Progenitor cell of endocrine pancreas (in vitro differentiated cells): Measurements from ENCODE around the gene SLC6A8. TPM values are rescaled to one million over a fixed set of nuclear protein-coding genes. Genes with fewer than 3 reads are reported as not detected.

Source experiments
- DNase-seq: peaks from one replicate; pipeline ENCODE4 v3.0.0; 2021; ENCODE audit warnings: low spot score; ENCODE audit not compliant: unreplicated experiment
- H3K27ac Mint-ChIP-seq: 2 replicates; pipeline ENCODE4 v1.8.0; 2021; ENCODE audit warnings: mild to moderate bottlenecking, moderate library complexity, mixed read lengths
- H3K27me3 Mint-ChIP-seq: 2 replicates; pipeline ENCODE4 v1.8.0; 2021; ENCODE audit warnings: mixed read lengths
- H3K36me3 Mint-ChIP-seq: 2 replicates; pipeline ENCODE4 v1.8.0; 2022; ENCODE audit warnings: mixed read lengths; ENCODE audit not compliant: insufficient read depth
- H3K4me1 Mint-ChIP-seq: 2 replicates; pipeline ENCODE4 v1.8.0; 2021; ENCODE audit warnings: low read depth, mixed read lengths
- H3K4me3 Mint-ChIP-seq: 2 replicates; pipeline ENCODE4 v1.8.0; 2021; ENCODE audit warnings: low read depth, mild to moderate bottlenecking, moderate library complexity, mixed read lengths
- H3K9me3 Mint-ChIP-seq: 2 replicates; pipeline ENCODE4 v1.8.0; 2021; ENCODE audit warnings: low read depth, mixed read lengths
- total RNA-seq: library from RNA; stranded (reverse); gene quantifications from 2 replicates; pipeline ENCODE4 v1.2.1, GENCODE V29; 2021
- TF ChIP-seq, protein P1 (sequence below): fragments of 200-600 bp; sonication (generic); IDR thresholded peaks from one replicate; pipeline ENCODE4 v1.5.0; 2021; ENCODE audit warnings: antibody characterized with exemption, mild to moderate bottlenecking; ENCODE audit not compliant: unreplicated experiment

Gene SLC6A8
- total RNA-seq, 1 donor from 2014 or later, result 52.2 TPM

DNA sequence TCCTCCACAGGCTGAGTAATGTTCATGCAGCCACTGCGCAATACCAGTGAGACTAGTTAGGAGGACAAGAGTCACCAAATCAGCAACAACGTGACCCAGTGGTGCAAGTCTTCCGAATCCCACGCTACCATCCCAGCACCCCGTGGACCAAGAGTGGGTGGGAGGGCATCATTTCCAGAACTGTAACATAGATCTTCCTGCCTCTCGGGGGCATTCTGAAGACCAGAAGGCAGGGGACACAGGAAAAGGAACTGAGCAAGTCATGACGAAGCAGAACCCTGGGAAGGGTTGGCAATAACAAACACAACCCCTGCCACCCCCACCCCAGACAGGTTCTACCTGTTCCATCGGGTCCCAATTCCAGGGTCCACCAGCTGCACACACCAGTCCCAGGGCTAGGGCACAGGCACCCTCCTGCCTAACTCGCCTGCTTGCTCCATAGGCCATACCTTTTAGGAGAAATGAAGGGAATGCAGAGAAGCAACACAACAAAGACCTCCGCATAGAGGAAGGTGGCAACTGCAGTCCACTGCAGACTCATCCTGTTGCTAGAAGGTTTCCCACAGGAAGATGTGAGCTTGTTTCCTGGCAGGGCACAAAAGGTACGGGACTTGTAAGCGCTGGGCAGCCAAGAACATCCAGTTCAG, 35.1 kb downstream of the SLC6A8 start:
- H3K27me3 Mint-ChIP-seq, result no peaks in the 10 kb centered on the region
- peak overlapping the region; percentile 96 for H3K27ac Mint-ChIP-seq
- no peaks in the 10 kb centered on the region for H3K9me3 Mint-ChIP-seq
- DNase-seq, result no peak
- H3K4me3 Mint-ChIP-seq, result peak overlapping the region; percentile 80
- H3K36me3 Mint-ChIP-seq, result peaks cover 9% of the 10 kb centered on the region
- TF ChIP-seq, protein P1, sequence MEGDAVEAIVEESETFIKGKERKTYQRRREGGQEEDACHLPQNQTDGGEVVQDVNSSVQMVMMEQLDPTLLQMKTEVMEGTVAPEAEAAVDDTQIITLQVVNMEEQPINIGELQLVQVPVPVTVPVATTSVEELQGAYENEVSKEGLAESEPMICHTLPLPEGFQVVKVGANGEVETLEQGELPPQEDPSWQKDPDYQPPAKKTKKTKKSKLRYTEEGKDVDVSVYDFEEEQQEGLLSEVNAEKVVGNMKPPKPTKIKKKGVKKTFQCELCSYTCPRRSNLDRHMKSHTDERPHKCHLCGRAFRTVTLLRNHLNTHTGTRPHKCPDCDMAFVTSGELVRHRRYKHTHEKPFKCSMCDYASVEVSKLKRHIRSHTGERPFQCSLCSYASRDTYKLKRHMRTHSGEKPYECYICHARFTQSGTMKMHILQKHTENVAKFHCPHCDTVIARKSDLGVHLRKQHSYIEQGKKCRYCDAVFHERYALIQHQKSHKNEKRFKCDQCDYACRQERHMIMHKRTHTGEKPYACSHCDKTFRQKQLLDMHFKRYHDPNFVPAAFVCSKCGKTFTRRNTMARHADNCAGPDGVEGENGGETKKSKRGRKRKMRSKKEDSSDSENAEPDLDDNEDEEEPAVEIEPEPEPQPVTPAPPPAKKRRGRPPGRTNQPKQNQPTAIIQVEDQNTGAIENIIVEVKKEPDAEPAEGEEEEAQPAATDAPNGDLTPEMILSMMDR, result no peak
- peaks cover 16% of the 10 kb centered on the region for H3K4me1 Mint-ChIP-seq

DNA sequence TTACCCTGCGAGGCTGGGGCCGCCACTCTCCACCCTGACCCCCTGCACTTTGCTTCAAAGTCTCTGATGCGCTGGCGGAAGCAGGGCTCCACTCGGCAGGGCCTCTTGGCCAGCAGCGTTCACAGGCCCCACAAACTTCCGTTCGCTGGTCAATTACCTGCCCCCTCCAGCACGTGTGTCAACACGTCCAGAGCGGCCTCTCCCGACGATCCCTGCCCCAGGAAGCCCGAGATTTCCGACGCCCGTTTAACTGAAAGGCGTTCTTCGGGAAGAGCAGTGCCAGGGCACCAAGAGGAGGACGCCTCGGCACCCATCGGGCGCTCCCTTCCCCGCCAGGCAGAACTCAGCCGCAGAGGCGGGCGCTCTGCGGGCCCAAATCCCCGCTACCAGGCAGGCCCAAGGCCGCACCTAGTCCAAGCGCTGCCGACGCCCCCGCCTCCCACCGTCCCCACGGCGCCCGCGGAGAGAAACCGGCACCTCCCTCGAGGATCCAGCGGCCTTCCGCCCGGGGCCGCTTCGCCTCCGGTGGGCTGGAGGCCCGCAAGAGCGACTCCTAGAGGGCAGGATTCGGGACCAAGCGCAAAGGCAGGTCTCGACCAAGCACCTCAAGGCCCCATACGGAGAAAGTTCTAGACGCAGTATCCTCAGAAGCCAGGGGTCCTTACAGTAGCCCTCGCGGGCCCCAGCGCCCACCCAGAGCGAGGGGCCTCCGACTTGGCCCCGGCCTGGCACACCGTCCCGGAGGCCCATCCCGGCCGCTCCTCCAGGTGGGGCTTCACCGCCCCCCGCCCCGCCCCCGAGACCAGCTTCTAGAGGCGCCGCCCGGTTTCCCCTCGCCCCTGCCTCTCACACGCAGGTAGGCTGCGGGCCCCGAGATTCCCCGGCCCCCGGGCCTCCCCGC, 35.9 kb downstream of the SLC6A8 start:
- H3K27me3 Mint-ChIP-seq, result no peaks in the 10 kb centered on the region
- H3K4me3 Mint-ChIP-seq, result peak overlapping the region; percentile 80
- DNase-seq, result peak; percentile 24
- H3K36me3 Mint-ChIP-seq, result peaks cover 9% of the 10 kb centered on the region
- TF ChIP-seq, protein P1, result peak; percentile 45
- H3K27ac Mint-ChIP-seq, result peak overlapping the region; percentile 96
- H3K4me1 Mint-ChIP-seq, result peaks cover 16% of the 10 kb centered on the region
- H3K9me3 Mint-ChIP-seq, result no peaks in the 10 kb centered on the region

DNA sequence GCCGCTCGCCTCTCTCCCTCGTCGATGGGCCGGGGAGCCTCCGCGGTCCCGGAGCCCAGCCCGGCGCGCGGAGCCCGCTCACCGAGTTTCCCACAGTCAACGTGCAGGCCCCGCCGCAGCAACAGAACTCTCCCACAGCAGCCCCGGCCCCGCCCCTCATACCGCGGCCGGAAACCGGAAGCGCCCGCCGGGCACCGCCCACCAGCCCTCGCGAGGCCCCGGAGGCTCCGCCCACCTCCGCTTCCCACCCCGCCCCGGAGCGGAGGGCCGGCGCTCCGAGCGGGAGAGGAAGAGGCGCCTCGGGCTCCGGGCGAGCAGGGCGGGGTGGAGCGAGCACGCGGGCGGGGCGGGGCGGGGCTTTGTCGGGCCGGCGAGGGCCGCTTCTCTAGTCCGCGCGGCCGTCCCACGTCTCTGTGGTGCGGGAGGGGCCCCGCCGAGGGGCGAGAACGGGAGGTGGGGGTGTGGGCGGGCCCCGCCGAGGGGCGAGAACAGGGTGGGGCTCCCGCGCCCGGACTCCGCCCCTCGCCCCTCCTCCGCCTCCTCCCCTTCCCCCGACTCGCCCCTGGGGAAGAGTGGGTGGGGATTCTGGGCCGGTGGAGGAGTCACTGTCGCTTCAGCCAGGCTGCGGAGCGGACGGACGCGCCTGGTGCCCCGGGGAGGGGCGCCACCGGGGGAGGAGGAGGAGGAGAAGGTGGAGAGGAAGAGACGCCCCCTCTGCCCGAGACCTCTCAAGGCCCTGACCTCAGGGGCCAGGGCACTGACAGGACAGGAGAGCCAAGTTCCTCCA, 36.7 kb downstream of the SLC6A8 start, which contains the start of the genes ABCD1 and BCAP31:
Gene ABCD1 (plus strand): TSS at position 605 of the 787 bp plus-strand sequence. CDS start 411 bp downstream, outside the sequence.
Gene BCAP31 (minus strand): TSS at position 136 of the 787 bp plus-strand sequence. CDS start 1,143 bp downstream, outside the sequence.
- peak; percentile 76 for DNase-seq
- Mint-ChIP-seq H3K36me3 (peaks cover 7% of the 10 kb centered on the region), H3K9me3 (no peaks in the 10 kb centered on the region), H3K27ac (peak within 1 kb of the TSS; percentile 96), H3K4me3 (peak within 1 kb of the TSS; percentile 80), H3K27me3 (no peaks in the 10 kb centered on the region), H3K4me1 (peaks cover 16% of the 10 kb centered on the region)
- TF ChIP-seq, protein P1, result no peak

DNA sequence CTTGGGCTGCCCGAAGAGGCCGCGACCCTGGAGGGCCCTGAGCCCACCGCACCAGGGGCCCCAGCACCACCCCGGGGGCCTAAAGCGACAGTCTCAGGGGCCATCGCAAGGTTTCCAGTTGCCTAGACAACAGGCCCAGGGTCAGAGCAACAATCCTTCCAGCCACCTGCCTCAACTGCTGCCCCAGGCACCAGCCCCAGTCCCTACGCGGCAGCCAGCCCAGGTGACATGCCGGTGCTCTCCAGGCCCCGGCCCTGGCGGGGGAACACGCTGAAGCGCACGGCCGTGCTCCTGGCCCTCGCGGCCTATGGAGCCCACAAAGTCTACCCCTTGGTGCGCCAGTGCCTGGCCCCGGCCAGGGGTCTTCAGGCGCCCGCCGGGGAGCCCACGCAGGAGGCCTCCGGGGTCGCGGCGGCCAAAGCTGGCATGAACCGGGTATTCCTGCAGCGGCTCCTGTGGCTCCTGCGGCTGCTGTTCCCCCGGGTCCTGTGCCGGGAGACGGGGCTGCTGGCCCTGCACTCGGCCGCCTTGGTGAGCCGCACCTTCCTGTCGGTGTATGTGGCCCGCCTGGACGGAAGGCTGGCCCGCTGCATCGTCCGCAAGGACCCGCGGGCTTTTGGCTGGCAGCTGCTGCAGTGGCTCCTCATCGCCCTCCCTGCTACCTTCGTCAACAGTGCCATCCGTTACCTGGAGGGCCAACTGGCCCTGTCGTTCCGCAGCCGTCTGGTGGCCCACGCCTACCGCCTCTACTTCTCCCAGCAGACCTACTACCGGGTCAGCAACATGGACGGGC, 37.5 kb downstream of the SLC6A8 start:
- no peaks in the 10 kb centered on the region for H3K9me3 Mint-ChIP-seq
- no peak for DNase-seq
- no peaks in the 10 kb centered on the region for H3K27me3 Mint-ChIP-seq
- peaks cover 16% of the 10 kb centered on the region for H3K4me1 Mint-ChIP-seq
- peaks cover 7% of the 10 kb centered on the region for H3K36me3 Mint-ChIP-seq
- TF ChIP-seq, protein P1, result no peak
- peak overlapping the region; percentile 50 for H3K4me3 Mint-ChIP-seq
- H3K27ac Mint-ChIP-seq, result no peak overlapping the region
